Uterus (tissue), 4 donors: ENCODE results near the gene DAP. TPM values are rescaled to one million over a fixed set of nuclear protein-coding genes. Genes with fewer than 3 reads are reported as not detected.

Source experiments
- DNase-seq, 2 donors: peaks; one replicate each; pipeline ENCODE4 v3.0.0-alpha.2; 2019 to 2020
- H3K27ac ChIP-seq, 2 donors: fragments of 200-600 bp; sonication (generic); 1 replicate in 1 of 2; 2 replicates in 1 of 2; pipeline ENCODE4 v1.5.1; 2016 to 2018
- H3K27me3 ChIP-seq, 2 donors: fragments of 200-600 bp; sonication (generic); one replicate each; pipeline ENCODE4 v1.5.1; 2018 to 2019; ENCODE audit warnings: control low read depth in 1 of 2
- H3K36me3 ChIP-seq, 2 donors: fragments of 200-600 bp; sonication (generic); one replicate each; pipeline ENCODE4 v1.5.1; 2019; ENCODE audit warnings: control low read depth in 1 of 2
- H3K4me1 ChIP-seq, 2 donors: fragments of 200-600 bp; sonication (generic); one replicate each; pipeline ENCODE4 v1.5.1; 2018 to 2019; ENCODE audit warnings: control low read depth in 1 of 2
- H3K4me3 ChIP-seq, 2 donors: fragments of 200-600 bp; sonication (generic); 1 replicate in 1 of 2; 2 replicates in 1 of 2; pipeline ENCODE4 v1.5.1; 2018 to 2019; ENCODE audit warnings: mild to moderate bottlenecking in 1 of 2
- H3K9me3 ChIP-seq, 2 donors: fragments of 200-600 bp; sonication (generic); one replicate each; pipeline ENCODE4 v1.5.1; 2019; ENCODE audit warnings: control low read depth in 1 of 2
- POLR2A ChIP-seq, 2 donors: fragments of 450-650 bp; IDR thresholded peaks; one replicate each; pipeline ENCODE4 v1.6.1; 2016; ENCODE audit warnings: antibody characterized with exemption in 2 of 2, mild to moderate bottlenecking in 1 of 2, moderate library complexity in 1 of 2
- intact Hi-C: fragments of 100-400 bp; cut with DNase I; formaldehyde crosslinking; loops from one replicate; pipeline ENCODE4 v1.15.1; 2023; ENCODE audit warnings: low total_unique reads
- total RNA-seq, 4 donors: library from RNA; depleted of rRNA in 3 of 4; stranded (reverse); fragments of >200 nt in 3 of 4; gene quantifications; one replicate each; pipeline versions ENCODE4 v1.1.0 to v1.2.4, GENCODE V29; 2014 to 2023
- TF ChIP-seq, protein P1 (sequence below), 4 experiments: fragments of 200-600 bp in 2 of 4; fragments of 450-650 bp in 2 of 4; sonication (generic) in 2 of 4; IDR thresholded peaks; one replicate each; pipeline ENCODE4 v1.5.1; 2016 to 2019; ENCODE audit warnings: antibody characterized with exemption in 4 of 4, mild to moderate bottlenecking in 2 of 4, moderate library complexity in 1 of 4
- donor health status: DM: yes; HTN: yes; CAD: no.

DAP gene
- total RNA-seq, 4 donors from 2014 or later = 38.2 to 83.9 (median 50.0) TPM

DNA sequence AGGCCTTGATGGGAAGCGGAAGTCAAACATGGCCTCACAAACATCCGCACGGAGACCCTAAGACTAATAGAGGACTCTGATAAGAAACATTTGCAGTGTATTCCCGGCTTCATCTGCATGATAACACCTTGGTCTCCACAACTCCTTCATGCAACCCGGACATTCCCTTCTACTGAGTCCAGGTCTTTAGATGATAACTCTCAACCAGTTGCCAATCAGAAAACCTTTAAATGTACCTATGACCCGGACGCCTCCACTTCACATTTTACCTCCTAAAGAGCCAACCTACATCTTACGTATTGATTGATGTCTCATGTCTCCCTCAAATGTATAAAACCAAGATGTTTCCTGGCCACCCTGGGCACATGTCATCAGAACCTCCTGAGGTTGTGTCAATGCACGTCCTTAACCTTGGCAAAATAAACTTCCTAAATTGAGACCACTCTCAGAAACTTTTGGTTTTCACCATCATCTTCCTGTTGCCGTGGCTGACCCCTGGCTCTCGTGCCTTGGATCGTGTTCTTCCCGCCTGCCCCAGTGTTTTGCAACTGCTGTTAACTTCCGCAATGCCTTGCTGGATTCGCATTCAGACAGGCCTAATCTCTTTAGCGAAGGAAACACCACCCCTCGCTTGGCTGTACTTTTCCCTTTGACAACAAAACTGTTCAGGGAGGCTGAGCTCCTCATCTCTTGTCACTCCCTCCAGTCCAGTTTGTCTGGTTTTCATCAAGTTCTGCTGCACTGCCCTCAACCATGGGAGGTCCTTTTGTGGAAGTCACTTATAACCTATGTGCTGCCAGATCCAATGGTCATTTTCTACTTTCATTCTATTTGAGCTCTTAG, 1.1 kb upstream of the DAP start:
- intact Hi-C loops = loop anchor here (2.0 kb wide), 1 partner anchor 41 kb away; no protein-coding TSS in a partner anchor
- H3K27ac ChIP-seq = peak overlapping the region; percentile 97 to 99
- no peaks in the 10 kb centered on the region for H3K36me3 ChIP-seq
- H3K4me3 ChIP-seq = peak overlapping the region; percentile 44 to 94
- TF ChIP-seq, protein P1, sequence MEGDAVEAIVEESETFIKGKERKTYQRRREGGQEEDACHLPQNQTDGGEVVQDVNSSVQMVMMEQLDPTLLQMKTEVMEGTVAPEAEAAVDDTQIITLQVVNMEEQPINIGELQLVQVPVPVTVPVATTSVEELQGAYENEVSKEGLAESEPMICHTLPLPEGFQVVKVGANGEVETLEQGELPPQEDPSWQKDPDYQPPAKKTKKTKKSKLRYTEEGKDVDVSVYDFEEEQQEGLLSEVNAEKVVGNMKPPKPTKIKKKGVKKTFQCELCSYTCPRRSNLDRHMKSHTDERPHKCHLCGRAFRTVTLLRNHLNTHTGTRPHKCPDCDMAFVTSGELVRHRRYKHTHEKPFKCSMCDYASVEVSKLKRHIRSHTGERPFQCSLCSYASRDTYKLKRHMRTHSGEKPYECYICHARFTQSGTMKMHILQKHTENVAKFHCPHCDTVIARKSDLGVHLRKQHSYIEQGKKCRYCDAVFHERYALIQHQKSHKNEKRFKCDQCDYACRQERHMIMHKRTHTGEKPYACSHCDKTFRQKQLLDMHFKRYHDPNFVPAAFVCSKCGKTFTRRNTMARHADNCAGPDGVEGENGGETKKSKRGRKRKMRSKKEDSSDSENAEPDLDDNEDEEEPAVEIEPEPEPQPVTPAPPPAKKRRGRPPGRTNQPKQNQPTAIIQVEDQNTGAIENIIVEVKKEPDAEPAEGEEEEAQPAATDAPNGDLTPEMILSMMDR (IDR thresholded peaks at IDR 0.05) = no peak
- no peak for TF ChIP-seq POLR2A (IDR thresholded peaks at IDR 0.05)
- peaks cover 0 to 5% of the 10 kb centered on the region in 2 donors for H3K4me1 ChIP-seq
- no peaks in the 10 kb centered on the region for H3K27me3 ChIP-seq
- H3K9me3 ChIP-seq = no peaks in the 10 kb centered on the region
- DNase-seq = peak; percentile 46 to 73

DNA sequence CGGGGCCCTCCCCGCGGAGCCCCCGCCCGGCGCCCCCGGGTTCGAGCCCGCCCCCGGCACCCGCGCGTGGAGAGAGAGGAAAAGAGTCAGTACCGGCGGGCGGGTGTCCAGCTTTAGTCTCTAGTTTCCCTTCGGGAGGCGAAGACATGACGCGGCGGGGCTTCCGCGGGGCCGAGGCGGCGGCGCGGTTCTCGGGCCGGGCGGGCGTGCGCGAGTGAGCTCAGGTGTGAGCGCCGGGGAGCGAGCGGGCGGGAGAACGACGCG, 181 bp downstream of the DAP start:
- no peaks in the 10 kb centered on the region for H3K36me3 ChIP-seq
- intact Hi-C loops = loop anchor here (2.0 kb wide), 1 partner anchor 40 kb away; no protein-coding TSS in a partner anchor
- H3K27ac ChIP-seq = peak overlapping the region; percentile 97 to 99
- no peak for DNase-seq
- no peaks in the 10 kb centered on the region for H3K9me3 ChIP-seq
- peak overlapping the region; percentile 44 to 94 for H3K4me3 ChIP-seq
- peaks cover 0 to 18% of the 10 kb centered on the region in 2 donors for H3K4me1 ChIP-seq
- no peaks in the 10 kb centered on the region for H3K27me3 ChIP-seq
- TF ChIP-seq, protein P1 (IDR thresholded peaks at IDR 0.05) = peak in 1 of 4 experiments; percentile 2
- TF ChIP-seq POLR2A (IDR thresholded peaks at IDR 0.05) = no peak

DNA sequence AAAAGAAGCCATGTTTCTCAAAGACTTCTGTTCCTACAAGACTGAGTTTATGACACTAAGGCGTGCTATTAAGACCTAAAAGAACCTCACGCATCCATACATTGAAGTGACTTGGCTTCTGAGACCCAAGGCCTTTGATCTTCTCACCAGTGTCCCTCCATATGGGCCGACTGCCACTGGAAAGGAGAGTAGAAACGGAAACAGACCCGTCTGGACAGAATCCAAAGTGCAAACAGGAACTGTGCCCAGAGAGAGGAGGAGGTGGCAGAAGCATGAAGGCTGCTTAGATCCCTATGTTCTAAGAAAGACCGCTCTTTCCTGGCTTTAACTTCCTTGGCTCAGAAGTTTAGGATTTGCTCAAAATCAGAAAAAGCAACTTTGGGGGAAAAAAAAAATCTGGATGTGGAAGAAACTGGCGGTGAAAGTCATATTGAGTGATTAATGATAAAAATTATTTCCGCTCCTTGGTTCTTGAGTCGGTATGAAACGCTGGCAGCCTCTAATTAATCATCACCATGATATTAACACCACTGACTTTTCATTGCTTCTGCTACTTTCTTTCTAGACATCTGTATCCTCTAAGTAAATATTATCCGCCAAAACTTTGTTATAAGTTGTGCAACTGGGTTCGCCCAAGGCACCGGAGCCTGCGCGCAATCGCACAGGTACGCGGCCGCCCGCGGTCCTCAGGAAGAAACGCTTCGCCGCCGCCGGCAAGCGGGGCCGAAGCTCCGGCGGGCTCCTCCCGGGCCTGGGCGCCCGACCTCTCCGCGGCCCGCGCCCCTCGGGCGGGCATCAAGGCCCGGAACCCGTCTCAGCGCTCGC, 726 bp downstream of the DAP start:
- Histone ChIP-seq H3K27me3 (no peaks in the 10 kb centered on the region), H3K4me1 (peaks cover 0 to 19% of the 10 kb centered on the region in 2 donors), H3K27ac (peak overlapping the region; percentile 97 to 99), H3K9me3 (no peaks in the 10 kb centered on the region), H3K36me3 (no peaks in the 10 kb centered on the region), H3K4me3 (peak overlapping the region; percentile 44 to 94)
- intact Hi-C loops = loop anchor here (2.0 kb wide), 1 partner anchor 40 kb away; no protein-coding TSS in a partner anchor
- TF ChIP-seq, protein P1 (IDR thresholded peaks at IDR 0.05) = no peak
- no peak for TF ChIP-seq POLR2A (IDR thresholded peaks at IDR 0.05)
- peak; percentile 37 to 46 for DNase-seq

DNA sequence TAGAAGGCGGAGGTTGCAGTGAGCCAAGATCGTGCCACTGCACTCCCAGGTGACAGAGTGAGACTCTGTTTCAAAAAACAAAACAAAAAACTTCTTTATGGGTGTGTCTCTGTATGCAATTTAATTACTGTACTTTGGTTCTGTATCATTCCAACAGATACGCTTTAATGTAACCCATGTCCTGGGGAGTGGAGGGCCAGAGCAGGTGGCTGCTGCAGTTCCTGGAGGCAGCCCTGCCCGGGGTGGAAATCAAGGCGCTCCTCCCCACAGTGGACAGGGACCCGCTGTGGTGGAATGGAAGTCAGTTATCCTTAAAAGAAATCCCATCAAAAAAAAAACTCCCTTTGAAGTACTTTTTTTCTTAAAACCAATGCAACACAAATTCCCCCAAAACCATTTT, 1.9 kb downstream of the DAP start:
- Histone ChIP-seq H3K27me3 (no peaks in the 10 kb centered on the region), H3K4me1 (peaks cover 0 to 19% of the 10 kb centered on the region in 2 donors), H3K36me3 (no peaks in the 10 kb centered on the region), H3K27ac (peak overlapping the region in 1 of 2 donors; percentile 97), H3K4me3 (no peak overlapping the region), H3K9me3 (no peaks in the 10 kb centered on the region)
- intact Hi-C loops = no loop called here
- no peak for DNase-seq
- no peak for TF ChIP-seq POLR2A (IDR thresholded peaks at IDR 0.05)
- TF ChIP-seq, protein P1 (IDR thresholded peaks at IDR 0.05) = no peak
